Immature natural killer cell (primary cell): Measurements from ENCODE around the gene SAMD10. TPM values are rescaled to one million over a fixed set of nuclear protein-coding genes. Genes with fewer than 3 reads are reported as not detected.
"Not testable (repeated sequence)": the region's sequence is repeated elsewhere in the genome, so short reads cannot be mapped to it uniquely, and the experiment has no call there.

Source experiments
- DNase-seq, 3 donors: peaks; one replicate each; pipeline ENCODE4 v3.0.0; 2022; ENCODE audit warnings: mixed read lengths in 1 of 3
- H3K27ac Mint-ChIP-seq, 6 donors: one replicate each; pipeline ENCODE4 v1.8.0; 2020; ENCODE audit warnings: mixed read lengths in 6 of 6, mild to moderate bottlenecking in 5 of 6, inconsistent platforms in 4 of 6, moderate library complexity in 3 of 6
- H3K27me3 Mint-ChIP-seq, 3 donors: one replicate each; pipeline ENCODE4 v1.8.0; 2020 to 2021; ENCODE audit warnings: low read depth in 3 of 3, mild to moderate bottlenecking in 3 of 3, mixed read lengths in 3 of 3, moderate library complexity in 3 of 3, inconsistent platforms in 1 of 3
- H3K36me3 Mint-ChIP-seq, 3 donors: one replicate each; pipeline ENCODE4 v1.8.0; 2020; ENCODE audit warnings: mixed read lengths in 3 of 3, inconsistent platforms in 2 of 3, mild to moderate bottlenecking in 2 of 3
- H3K4me1 Mint-ChIP-seq, 2 donors: one replicate each; pipeline ENCODE4 v1.8.0; 2020; ENCODE audit warnings: inconsistent platforms in 2 of 2, mild to moderate bottlenecking in 2 of 2, mixed read lengths in 2 of 2, moderate library complexity in 1 of 2
- H3K4me3 Mint-ChIP-seq, 5 donors: one replicate each; pipeline ENCODE4 v1.8.0; 2020; ENCODE audit warnings: mild to moderate bottlenecking in 5 of 5, mixed read lengths in 5 of 5, inconsistent platforms in 3 of 5, moderate library complexity in 3 of 5
- H3K9me3 Mint-ChIP-seq, 6 donors: one replicate each; pipeline ENCODE4 v1.8.0; 2020; ENCODE audit warnings: mild to moderate bottlenecking in 6 of 6, mixed read lengths in 6 of 6, inconsistent platforms in 4 of 6, moderate library complexity in 3 of 6
- polyA plus RNA-seq, 3 donors: library from polyadenylated mRNA; unstranded; fragments of 300-500 nt; fragmentation: Illumina TruSeq; gene quantifications; one replicate each; pipeline ENCODE4 v1.2.3, GENCODE V29; 2021

SAMD10 gene
- polyA plus RNA-seq, 3 donors from 2014 or later, result 6.5 to 13.2 (median 8.5) TPM

DNA sequence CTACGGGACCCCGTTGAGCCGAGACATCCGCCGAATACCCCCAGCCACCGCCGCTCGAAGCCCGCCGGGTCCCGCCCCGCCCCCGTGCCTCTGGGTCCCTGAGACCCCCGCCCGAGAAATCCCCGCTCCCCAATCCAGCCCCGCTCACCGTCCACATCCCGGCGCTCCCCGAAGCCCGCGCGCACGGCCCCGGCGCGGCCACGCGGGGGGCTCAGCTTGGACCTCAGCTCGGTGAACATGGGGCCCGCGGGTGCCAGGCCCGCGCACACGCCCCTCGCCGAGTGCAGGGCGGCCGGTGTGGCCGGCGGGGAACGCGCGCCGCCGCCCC lies 249 bp downstream of the SAMD10 start:
- Mint-ChIP-seq H3K27ac (peak overlapping the region in 4 of 6 donors; percentile 23 to 93 (median 87)), H3K4me3 (peak overlapping the region; percentile 82 to 85 (median 84))
- no peak for DNase-seq

DNA sequence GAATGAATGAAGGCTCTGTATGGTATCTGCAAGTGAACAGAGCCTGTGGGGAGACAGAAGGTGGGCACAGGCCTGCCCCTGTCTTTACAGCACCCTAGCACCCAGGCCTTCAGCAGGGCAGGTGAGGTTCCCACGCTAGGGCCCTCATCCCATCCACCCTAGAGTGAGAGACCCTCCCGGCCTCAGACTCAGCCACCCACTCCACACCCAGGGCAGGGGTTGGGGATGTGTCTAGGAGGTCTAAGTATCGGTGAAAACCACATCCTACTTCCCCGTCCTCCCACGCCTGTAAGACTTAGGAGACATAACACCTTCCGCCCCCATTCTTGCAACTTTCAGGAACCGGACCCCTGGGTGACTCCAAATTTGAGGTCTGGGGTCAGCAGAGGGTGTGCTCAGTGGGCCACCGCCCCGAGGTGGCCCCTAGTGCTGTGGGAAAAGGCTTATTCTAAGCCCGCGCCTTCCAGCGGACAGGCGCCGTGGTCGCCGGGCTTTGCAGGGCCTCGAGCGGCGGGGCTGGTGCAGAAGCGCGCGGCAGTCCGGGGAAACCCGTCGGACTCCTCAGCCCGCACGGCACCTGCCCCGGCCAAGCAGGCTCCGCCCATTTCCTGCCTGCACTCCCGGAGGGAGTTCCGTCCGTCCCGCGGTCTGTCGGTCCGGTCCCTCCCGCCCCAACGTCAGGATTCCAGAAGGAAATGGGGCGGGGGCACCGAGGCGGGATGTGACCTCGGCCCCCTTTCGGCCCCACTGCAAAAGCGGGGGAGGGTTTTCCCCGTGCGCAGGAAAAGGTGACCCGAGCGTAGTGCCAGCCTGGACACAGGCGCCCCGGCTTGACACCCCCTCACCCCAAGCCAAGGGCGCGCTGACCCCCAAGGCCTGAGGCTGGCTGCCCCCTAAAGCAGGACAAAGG lies 868 bp downstream of the SAMD10 start:
- H3K4me3 Mint-ChIP-seq, result peak overlapping the region; percentile 82 to 85 (median 84)
- peak; percentile 52 to 66 (median 63) for DNase-seq
- H3K9me3 Mint-ChIP-seq, result no peaks in the 10 kb centered on the region
- peaks cover 4 to 22% (median 8%) of the 10 kb centered on the region in 3 donors for H3K36me3 Mint-ChIP-seq
- H3K4me1 Mint-ChIP-seq, result peaks cover 63 to 74% of the 10 kb centered on the region in 2 donors
- H3K27me3 Mint-ChIP-seq, result peaks cover 2 to 15% (median 4%) of the 10 kb centered on the region in 3 donors
- H3K27ac Mint-ChIP-seq, result peak overlapping the region; percentile 85 to 93 (median 90)

More for the DNA sequence above, 249 bp downstream of the SAMD10 start:
- peaks cover 0 to 22% (median 8%) of the 10 kb centered on the region in 3 donors for H3K36me3 Mint-ChIP-seq
- peaks cover 0 to 15% (median 4%) of the 10 kb centered on the region in 3 donors for H3K27me3 Mint-ChIP-seq
- H3K9me3 Mint-ChIP-seq, result no peaks in the 10 kb centered on the region
- H3K4me1 Mint-ChIP-seq, result peaks cover 60 to 67% of the 10 kb centered on the region in 2 donors

DNA sequence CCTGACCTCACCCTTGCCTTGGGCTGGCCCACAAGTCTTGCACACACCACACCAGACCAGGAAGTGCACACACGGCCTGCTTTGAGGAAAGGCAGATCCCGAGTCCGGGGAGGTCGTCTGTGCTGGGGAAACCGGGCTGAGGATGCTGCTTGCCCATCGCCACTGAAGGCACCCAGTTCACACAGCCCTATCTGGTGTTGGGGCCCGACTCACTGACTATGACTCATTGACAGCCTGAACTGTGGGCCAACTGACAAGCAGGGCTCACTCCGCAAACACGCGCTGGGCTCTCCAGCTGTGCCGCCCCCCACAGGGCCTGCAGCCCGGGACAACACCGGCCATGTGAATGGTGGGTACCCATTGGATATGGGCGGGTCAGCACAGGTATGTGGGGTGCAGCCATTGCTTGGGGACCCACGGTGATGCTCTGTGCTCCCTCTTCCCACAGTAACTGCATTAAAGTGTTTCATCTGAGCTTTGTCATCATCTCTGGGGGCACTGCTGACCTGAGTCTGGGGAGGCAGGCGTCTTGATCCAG lies 1.6 kb downstream of the SAMD10 start:
- Mint-ChIP-seq H3K4me1 (peaks cover 66 to 75% of the 10 kb centered on the region in 2 donors), H3K27ac (peak overlapping the region; percentile 85 to 93 (median 90)), H3K36me3 (peaks cover 4 to 16% (median 7%) of the 10 kb centered on the region in 3 donors), H3K9me3 (no peaks in the 10 kb centered on the region), H3K27me3 (peaks cover 2 to 16% (median 4%) of the 10 kb centered on the region in 3 donors), H3K4me3 (peak overlapping the region; percentile 82 to 85 (median 84))
- peak; percentile 56 to 63 (median 60) for DNase-seq

DNA sequence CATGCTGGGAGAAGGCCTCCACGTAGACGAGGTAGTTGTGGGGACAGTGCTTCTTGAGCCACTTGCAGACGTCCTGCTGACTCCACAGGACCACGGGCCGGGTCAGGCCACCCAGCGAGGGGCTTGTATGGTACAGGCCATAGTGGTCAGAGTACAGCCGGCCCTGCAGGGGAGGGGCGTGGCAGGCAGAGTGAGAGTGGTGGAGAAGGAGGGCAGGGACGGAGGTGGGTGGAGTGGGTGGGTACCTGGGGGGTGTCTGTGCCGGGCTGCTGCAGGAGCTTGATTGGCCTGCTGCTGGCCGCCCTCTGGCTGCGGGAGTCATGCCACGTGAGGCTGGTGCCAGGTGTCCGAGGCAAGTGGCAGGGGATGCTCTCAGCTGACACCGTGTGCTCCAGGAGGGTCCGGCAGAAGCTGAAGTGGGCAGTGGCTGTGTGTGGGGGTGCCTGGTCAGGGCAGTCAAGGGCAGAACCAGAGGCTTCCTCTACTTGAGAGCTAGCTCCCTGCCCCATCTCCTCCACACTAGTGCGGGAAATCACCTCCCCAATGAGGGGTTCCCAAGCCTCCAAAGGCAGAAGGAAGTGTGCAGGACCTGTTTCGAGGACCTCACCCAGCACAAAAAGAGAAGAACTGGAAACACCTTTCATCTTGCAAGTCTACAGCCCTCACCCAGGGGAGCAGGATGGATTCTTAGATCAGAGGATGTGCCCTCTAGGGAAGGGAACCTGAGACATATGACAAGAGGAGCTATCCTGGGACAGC lies 2.3 kb downstream of the SAMD10 start:
- no peak for DNase-seq
- peaks cover 0 to 11% (median 7%) of the 10 kb centered on the region in 3 donors for H3K36me3 Mint-ChIP-seq
- peaks cover 2 to 17% (median 4%) of the 10 kb centered on the region in 3 donors for H3K27me3 Mint-ChIP-seq
- no peaks in the 10 kb centered on the region for H3K9me3 Mint-ChIP-seq
- peaks cover 59 to 70% of the 10 kb centered on the region in 2 donors for H3K4me1 Mint-ChIP-seq
- peak overlapping the region; percentile 85 to 93 (median 90) for H3K27ac Mint-ChIP-seq
- H3K4me3 Mint-ChIP-seq, result peak overlapping the region; percentile 70 to 85 (median 82)

DNA sequence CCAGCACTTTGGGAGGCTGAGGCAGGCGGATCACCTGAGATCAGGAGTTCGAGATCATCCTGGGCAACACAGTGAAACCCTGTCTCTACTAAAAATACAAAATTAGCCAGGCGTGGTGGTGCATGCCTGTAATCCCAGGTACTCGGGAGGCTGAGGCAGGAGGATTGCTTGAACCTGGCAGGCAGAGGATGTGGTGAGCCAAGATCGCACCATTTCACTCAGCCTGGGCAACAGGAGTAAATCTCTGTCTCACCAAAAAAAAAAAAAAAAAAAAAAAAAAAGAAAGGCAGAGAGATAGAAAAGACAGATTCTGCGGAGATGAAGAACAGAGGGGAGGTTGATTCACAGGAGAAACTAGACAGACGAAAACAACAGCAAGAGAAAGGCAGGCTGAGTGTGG lies 2.9 kb downstream of the SAMD10 start:
- Mint-ChIP-seq H3K4me3 (peak overlapping the region in 1 of 5 donors; percentile 53), H3K4me1 (peaks cover 55 to 63% of the 10 kb centered on the region in 2 donors)

DNA sequence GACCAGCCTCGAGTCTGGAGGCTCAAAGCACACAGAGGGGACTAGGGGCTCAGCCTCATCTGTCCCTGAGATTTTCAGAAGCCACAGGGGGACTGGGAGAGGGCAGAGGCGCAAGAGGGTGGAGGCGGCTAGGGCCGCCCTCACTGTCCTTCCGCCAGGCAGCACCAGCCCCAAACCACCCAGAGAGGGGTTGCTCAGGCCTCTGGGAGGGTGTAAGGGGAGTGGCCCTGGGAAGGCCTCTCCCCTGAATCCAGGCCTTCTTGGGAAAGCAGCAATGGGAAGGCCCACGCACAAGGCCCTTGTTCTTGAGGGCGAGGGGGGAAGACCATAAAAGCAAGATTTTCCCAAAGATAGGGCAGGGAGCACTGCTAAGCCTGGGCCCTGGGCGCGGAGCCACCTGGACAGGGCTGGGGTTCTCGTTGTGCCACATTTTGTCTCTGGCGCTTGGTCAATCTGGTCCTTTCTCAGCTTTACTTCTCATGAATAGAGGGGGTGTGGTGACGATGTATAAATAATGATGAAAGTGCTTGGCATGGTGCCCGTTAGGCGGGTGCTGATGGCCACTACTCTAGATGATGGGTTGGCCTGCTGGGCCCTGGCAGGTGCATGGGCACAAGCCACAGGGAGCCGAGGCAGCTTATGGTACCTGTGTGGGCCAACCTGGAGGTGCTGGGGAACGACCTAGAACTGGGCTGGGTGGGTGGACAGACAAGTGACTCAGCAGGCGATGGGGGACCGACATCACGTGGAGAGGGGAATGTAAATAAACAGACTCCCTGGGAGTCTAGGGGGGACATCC lies 4.8 kb downstream of the SAMD10 start:
- no peak for DNase-seq
- Mint-ChIP-seq H3K9me3 (no peaks in the 10 kb centered on the region), H3K27ac (peak overlapping the region in 1 of 6 donors; percentile 21), H3K4me3 (no peak overlapping the region), H3K27me3 (peaks cover 0 to 11% (median 2%) of the 10 kb centered on the region in 3 donors), H3K36me3 (peaks cover 0 to 8% (median 7%) of the 10 kb centered on the region in 3 donors), H3K4me1 (peaks cover 40 to 44% of the 10 kb centered on the region in 2 donors)

More for the DNA sequence above, 2.9 kb downstream of the SAMD10 start:
- not testable (repeated sequence) for H3K36me3 Mint-ChIP-seq, DNase-seq, H3K9me3 Mint-ChIP-seq
- peaks cover 2 to 15% (median 4%) of the 10 kb centered on the region in 3 donors for H3K27me3 Mint-ChIP-seq
- peak overlapping the region in 5 of 6 donors; percentile 29 to 83 (median 71) for H3K27ac Mint-ChIP-seq

DNA sequence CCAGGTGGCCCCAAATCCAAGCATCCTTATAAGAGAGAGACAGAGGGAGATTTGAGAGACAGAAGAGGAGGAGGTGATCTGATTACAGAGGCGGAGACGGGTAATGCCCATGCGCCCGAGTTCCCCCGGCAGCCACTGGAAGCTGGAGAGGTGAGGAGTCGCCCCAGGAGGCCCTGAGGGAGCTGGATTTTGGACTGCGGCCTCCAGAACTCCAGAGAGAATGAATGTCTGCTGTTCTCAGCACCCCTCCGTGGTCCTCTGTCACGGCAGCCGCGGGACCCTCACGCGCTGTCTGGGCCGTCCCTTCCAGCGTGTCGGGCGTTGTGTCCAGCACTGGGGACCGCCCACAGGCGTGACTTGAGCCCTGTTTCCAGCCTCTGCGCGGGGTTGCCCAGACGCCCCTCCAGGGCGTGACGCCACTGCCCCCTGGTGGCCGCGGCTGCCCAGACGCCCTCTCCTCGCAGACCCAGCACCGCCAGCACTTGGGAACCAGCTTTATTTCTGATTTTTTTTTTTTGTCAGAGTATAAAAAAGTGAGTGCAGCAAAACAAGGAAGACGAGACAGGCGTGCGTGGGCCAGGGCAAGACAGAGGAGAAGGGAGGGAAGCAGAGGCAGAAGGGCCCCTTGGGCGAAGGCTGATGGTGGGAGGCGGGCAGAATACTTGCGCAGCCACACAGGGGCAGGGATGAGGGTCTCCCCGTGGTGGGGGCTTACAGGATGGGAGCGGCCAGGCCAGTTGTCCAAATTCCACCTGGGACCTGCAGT lies 5.6 kb downstream of the SAMD10 start:
- Mint-ChIP-seq H3K36me3 (peaks cover 0 to 8% (median 7%) of the 10 kb centered on the region in 3 donors), H3K4me1 (peaks cover 43 to 46% of the 10 kb centered on the region in 2 donors), H3K9me3 (no peaks in the 10 kb centered on the region), H3K4me3 (no peak overlapping the region), H3K27me3 (peaks cover 0 to 10% (median 4%) of the 10 kb centered on the region in 3 donors), H3K27ac (peak overlapping the region in 5 of 6 donors; percentile 5 to 71 (median 38))
- DNase-seq, result peak; percentile 73 to 76 (median 76)

DNA sequence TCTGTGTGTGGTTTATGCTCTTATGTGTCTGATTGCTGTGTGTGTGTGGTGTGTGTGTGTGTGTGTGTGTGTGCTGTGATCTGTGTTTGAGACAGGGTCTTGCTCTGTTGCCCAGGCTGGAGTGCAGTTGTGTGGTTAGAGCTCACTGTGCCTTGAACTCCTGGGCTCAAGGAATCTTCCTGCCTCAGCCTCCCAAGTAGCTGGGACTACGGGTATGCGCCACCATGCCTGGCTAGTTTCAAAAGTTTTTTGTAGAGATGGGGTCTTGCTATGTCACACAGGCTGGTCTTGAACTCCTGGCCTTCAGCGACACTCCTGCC lies 6.3 kb downstream of the SAMD10 start:
- no peak overlapping the region for H3K4me3 Mint-ChIP-seq
- H3K27me3 Mint-ChIP-seq, result peaks cover 3 to 6% (median 4%) of the 10 kb centered on the region in 3 donors
- DNase-seq, result no peak
- H3K9me3 Mint-ChIP-seq, result no peaks in the 10 kb centered on the region
- H3K36me3 Mint-ChIP-seq, result peaks cover 0 to 8% (median 7%) of the 10 kb centered on the region in 3 donors
- H3K4me1 Mint-ChIP-seq, result peaks cover 45% of the 10 kb centered on the region in 2 donors
- peak overlapping the region in 5 of 6 donors; percentile 4 to 73 (median 21) for H3K27ac Mint-ChIP-seq

DNA sequence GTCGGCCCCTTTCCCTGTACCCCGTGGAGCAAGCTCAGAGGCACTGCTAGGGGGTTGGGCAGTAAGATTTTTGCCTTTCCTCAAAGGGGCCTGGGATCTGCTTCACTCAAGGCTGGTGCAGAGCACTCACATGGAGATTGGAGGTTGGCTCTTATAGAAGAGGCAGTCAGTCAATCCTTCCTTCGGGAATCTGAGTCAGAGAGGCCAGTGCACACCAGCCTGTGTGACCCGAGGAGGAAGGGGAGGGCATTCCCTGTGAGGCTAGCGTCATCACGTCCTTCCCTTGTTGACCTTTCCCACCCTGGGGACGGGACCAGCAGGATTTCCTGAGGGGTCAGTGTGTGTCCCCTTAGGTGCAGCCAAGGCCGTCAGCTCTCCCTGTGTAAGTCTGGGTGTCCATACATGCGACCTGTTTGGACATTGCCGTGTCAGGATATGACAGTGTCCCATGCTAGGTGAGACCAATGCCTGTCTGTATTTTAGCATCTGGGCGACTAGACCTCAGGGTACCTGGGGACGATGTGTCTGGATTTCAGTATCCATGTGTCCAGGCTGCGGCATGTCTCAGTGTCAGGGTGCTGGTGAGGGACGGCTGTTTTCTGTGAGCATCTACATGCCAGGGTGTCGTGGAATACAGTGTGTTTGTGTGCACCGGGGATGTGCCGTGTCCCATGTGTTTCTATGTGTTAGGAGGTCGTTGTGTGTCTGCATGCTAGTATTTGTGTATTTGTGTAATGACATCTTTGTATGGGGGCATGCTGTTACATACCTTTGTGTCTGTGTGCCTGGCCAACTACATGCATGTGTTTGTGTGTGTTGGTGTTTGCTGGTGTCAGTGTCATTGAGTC lies 6.9 kb downstream of the SAMD10 start:
- Mint-ChIP-seq H3K9me3 (no peaks in the 10 kb centered on the region), H3K27ac (peak overlapping the region in 4 of 6 donors; percentile 4 to 56 (median 16)), H3K4me1 (peaks cover 39 to 40% of the 10 kb centered on the region in 2 donors), H3K36me3 (peaks cover 0 to 8% (median 7%) of the 10 kb centered on the region in 3 donors), H3K27me3 (peaks cover 3 to 6% (median 4%) of the 10 kb centered on the region in 3 donors), H3K4me3 (peak overlapping the region in 1 of 5 donors; percentile 14)
- no peak for DNase-seq

DNA sequence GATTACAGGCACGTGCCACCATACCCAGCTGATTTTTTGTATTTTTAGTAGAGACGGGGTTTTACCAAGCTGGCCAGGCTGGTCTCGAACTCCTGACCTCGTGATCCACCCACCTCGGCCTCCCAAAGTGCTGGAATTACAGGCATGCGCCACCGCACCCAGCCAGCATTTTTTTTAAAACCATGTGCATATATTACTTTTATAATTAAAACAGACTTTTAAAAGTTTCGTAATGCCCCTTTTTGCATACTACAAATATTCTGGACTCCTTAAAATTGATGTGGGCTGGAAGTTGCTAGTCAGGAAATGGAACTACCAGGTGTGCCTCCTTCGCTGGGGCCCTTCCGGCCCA lies 7.5 kb downstream of the SAMD10 start:
- not testable (repeated sequence) for H3K4me3 Mint-ChIP-seq, H3K27me3 Mint-ChIP-seq, H3K27ac Mint-ChIP-seq, DNase-seq, H3K36me3 Mint-ChIP-seq, H3K9me3 Mint-ChIP-seq
- H3K4me1 Mint-ChIP-seq, result peaks cover 33 to 34% of the 10 kb centered on the region in 2 donors

DNA sequence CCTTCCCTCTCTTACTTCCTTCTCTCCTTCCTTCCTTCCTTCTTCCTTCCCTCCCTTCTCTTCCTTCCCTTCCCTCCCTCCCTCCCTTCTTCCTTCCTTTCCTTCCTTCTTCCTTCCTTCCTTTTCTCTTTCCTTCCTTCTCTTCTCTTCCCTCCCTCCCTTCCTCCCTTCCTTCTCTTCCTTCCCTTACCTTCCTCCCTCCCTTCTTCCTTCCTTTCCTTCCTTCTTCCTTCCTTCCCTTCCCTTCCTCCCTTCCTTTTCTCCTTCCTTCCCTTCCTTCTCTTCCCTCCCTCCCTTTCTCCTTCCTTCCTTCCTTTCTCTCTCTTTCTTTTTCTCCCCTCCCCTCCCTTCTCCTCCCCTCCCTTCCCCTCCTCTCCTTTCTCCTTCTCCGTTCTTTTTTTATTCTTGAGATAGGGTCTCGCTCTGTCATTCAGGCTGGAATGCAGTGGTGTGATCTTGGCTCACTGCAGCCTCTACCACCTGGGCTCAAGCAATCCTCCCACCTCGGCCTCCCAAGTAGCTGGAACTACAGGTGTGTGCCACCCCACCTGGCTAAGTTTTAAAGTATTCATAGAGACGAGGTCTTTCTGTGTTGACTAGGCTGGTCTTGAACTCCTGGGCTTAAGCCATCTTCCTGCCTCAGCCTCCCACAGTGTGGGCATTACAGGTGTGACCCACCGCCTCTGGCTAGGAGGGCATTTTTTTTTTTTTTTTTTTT lies 8.6 kb downstream of the SAMD10 start:
- H3K27me3 Mint-ChIP-seq, result peaks cover 3 to 6% (median 6%) of the 10 kb centered on the region in 3 donors
- no peak for DNase-seq
- H3K4me1 Mint-ChIP-seq, result peaks cover 22 to 26% of the 10 kb centered on the region in 2 donors

More for the DNA sequence above, 8.6 kb downstream of the SAMD10 start:
- peaks cover 0 to 7% (median 5%) of the 10 kb centered on the region in 3 donors for H3K36me3 Mint-ChIP-seq
- no peaks in the 10 kb centered on the region for H3K9me3 Mint-ChIP-seq
- H3K4me3 Mint-ChIP-seq, result peak overlapping the region; percentile 40 to 79 (median 66)
- peak overlapping the region in 1 of 6 donors; percentile 34 for H3K27ac Mint-ChIP-seq
